MCF 10A (cell line): ENCODE data around the gene LAPTM5. TPM values are rescaled to one million over a fixed set of nuclear protein-coding genes. Genes with fewer than 3 reads are reported as not detected.
A peak's percentile ranks its signal among the peaks of the same experiment; 100 is the strongest.

Experiments
- BruUV-seq: library from RNA; stranded (reverse); fragments of 400-500 nt; replicated peaks from 2 replicates; lab custom pipeline; 2021; lab: Mats Ljungman, UMichigan
- CTCF ChIA-PET: fragments of 300-600 bp; sonication (Branson Sonifier 250); formaldehyde crosslinking; extraction: SDS; loops from one replicate; lab custom pipeline; 2021; ENCODE audit warnings: antibody characterized with exemption, inconsistent platforms; lab: Yijun Ruan, JAX
- POLR2A ChIA-PET: fragments of 300-600, 350-650 bp; sonication (Branson Sonifier 250); formaldehyde crosslinking; extraction: SDS; loops from one replicate; lab custom pipeline; 2020; ENCODE audit warnings: antibody characterized with exemption, inconsistent platforms; lab: Yijun Ruan, JAX
- DNase-seq: peaks from one replicate; pipeline ENCODE4 v3.0.0-alpha.2; 2018; ENCODE audit not compliant: unreplicated experiment
- H3K27ac Mint-ChIP-seq: one replicate; pipeline ENCODE4 v1.8.0; 2022; ENCODE audit warnings: mild to moderate bottlenecking, low read depth, mixed read lengths; ENCODE audit not compliant: unreplicated experiment
- H3K27me3 Mint-ChIP-seq: one replicate; pipeline ENCODE4 v1.8.0; 2022; ENCODE audit warnings: mixed read lengths; ENCODE audit not compliant: insufficient read depth, unreplicated experiment
- H3K36me3 Mint-ChIP-seq: one replicate; pipeline ENCODE4 v1.8.0; 2022; ENCODE audit warnings: mild to moderate bottlenecking, moderate library complexity, mixed read lengths; ENCODE audit not compliant: insufficient read depth, unreplicated experiment
- H3K4me1 Mint-ChIP-seq: one replicate; pipeline ENCODE4 v1.8.0; 2022; ENCODE audit warnings: mixed read lengths; ENCODE audit not compliant: insufficient read depth, unreplicated experiment
- H3K4me3 Mint-ChIP-seq: one replicate; pipeline ENCODE4 v1.8.0; 2022; ENCODE audit warnings: mild to moderate bottlenecking, moderate library complexity, mixed read lengths; ENCODE audit not compliant: unreplicated experiment
- H3K9me3 Mint-ChIP-seq: one replicate; pipeline ENCODE4 v1.8.0; 2022; ENCODE audit warnings: mixed read lengths; ENCODE audit not compliant: unreplicated experiment
- intact Hi-C: fragments of 100-400 bp; cut with micrococcal nuclease; formaldehyde crosslinking; loops from 2 replicates; pipeline ENCODE4 v1.14.1; 2022
- total RNA-seq: library from RNA; stranded (reverse); gene quantifications from 2 replicates; pipeline ENCODE4 v1.2.3, GENCODE V29; 2022
- TF ChIP-seq, protein P1 (sequence below): fragments of 200-600 bp; IDR thresholded peaks from one replicate; pipeline ENCODE4 v1.8.0; 2022; ENCODE audit warnings: antibody characterized with exemption, mild to moderate bottlenecking; ENCODE audit not compliant: unreplicated experiment

The LAPTM5 gene
- total RNA-seq, 1 experiment from 2014 or later = 15.9 TPM

DNA sequence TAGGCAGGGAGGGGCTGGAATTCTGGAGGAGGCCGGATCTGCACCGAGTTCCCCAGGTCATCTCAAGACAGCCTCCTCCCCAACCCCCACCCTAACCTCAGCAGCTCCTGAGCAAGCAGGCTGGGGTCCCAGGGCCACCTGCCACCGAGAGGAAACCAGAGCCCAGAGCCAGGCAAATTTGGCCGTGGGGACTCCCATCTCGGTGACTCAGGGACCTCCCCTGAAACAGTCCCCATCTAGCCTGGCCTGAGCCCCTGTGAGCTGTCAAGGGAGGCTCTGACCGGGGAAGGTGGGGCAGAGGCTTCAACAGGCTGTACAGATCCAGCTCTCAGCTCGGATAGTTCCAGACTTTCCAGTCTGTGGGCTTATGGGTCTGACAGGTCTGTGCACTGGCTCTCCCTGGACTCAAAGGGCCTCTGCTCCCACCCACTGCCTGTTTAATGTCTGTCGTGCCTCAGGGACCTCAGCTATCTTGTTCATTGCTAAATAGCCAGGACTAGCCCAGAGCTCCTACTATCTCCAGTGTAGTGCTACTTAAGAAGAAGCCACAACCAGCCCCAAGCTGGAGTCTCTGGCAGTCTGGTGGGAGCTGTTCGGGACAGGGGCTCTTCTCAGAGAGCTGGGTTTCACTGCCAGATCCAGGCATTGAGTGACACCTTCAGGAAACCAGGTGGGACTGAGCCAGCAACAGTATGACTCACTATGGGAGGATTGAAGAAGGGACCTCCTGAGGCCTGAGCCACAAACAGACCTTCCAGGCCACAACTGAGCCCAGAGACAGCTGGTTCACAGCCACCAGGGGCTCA lies 59.8 kb downstream of the LAPTM5 start:
- TF ChIP-seq, protein P1, sequence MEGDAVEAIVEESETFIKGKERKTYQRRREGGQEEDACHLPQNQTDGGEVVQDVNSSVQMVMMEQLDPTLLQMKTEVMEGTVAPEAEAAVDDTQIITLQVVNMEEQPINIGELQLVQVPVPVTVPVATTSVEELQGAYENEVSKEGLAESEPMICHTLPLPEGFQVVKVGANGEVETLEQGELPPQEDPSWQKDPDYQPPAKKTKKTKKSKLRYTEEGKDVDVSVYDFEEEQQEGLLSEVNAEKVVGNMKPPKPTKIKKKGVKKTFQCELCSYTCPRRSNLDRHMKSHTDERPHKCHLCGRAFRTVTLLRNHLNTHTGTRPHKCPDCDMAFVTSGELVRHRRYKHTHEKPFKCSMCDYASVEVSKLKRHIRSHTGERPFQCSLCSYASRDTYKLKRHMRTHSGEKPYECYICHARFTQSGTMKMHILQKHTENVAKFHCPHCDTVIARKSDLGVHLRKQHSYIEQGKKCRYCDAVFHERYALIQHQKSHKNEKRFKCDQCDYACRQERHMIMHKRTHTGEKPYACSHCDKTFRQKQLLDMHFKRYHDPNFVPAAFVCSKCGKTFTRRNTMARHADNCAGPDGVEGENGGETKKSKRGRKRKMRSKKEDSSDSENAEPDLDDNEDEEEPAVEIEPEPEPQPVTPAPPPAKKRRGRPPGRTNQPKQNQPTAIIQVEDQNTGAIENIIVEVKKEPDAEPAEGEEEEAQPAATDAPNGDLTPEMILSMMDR = peak; percentile 16
- peak overlapping the region; percentile 10 for H3K27ac Mint-ChIP-seq
- intact Hi-C loops = no loop called here

DNA sequence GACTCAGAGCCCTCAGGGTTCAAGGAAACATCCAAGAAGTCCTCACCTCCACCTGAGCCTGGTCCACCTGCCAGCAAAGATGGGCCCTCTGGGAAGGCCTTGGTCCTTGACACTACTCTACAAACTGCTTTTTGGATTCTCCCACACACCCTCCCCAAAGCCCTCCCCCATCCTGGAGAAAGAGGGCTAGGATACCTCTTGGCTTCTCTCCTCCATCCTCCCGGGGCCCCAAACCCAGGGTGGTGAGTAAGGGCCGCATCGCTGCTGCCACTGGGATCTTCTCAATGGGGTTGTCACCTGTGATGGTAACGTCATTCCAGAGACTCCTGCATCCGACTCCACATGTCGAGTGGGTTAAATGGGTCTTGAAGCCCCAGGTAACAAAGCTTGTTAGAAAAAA lies 60.7 kb downstream of the LAPTM5 start:
- Mint-ChIP-seq H3K27me3 (no peaks in the 10 kb centered on the region), H3K9me3 (no peaks in the 10 kb centered on the region), H3K27ac (no peak overlapping the region), H3K36me3 (no peaks in the 10 kb centered on the region), H3K4me3 (no peak overlapping the region), H3K4me1 (no peaks in the 10 kb centered on the region)
- TF ChIP-seq, protein P1 = no peak
- CTCF ChIA-PET = interaction anchor here (1.4 kb wide), 1 partner anchor 11 kb away, joined by 7 read pairs; no protein-coding TSS in a partner anchor
- no TSS peak for BruUV-seq
- intact Hi-C loops = no loop called here
- POLR2A ChIA-PET = no interaction called here
- no peak for DNase-seq

More for the DNA sequence above, 59.8 kb downstream of the LAPTM5 start:
- Mint-ChIP-seq H3K4me1 (no peaks in the 10 kb centered on the region), H3K9me3 (no peaks in the 10 kb centered on the region), H3K4me3 (no peak overlapping the region), H3K27me3 (no peaks in the 10 kb centered on the region), H3K36me3 (no peaks in the 10 kb centered on the region)
- ChIA-PET CTCF (interaction anchor here (0.5 to 1.4 kb wide), 7 partner anchors 10 to 1382 kb away, joined by 3 to 7 read pairs (median 3); no protein-coding TSS in a partner anchor), POLR2A (interaction anchor here (0.6 kb wide), 1 partner anchor 778 kb away, joined by 3 read pairs; no protein-coding TSS in a partner anchor)
- peak; percentile 60 for DNase-seq
- no TSS peak for BruUV-seq

DNA sequence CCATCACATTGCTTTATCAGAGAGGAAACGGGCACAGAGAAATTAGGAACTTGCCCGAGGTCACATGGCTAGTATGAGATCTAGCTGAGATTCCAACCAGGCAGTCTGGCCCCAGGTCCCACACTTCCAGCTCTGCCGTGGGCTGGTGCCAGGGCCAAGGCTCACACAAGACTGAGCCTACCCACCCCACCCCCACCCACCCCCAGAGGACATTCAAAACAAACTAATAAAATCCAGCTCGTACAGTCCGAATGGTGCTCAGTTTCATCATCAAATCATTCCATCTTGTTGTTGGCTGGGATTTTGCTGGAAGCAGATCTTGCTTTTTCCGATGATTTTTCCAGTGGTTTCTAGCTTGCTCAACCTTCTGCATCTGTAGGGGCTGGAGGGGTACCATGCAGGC lies 62.1 kb downstream of the LAPTM5 start:
- peaks cover 5% of the 10 kb centered on the region for H3K4me1 Mint-ChIP-seq
- H3K36me3 Mint-ChIP-seq = no peaks in the 10 kb centered on the region
- TF ChIP-seq, protein P1 = no peak
- no peak overlapping the region for H3K27ac Mint-ChIP-seq
- H3K9me3 Mint-ChIP-seq = no peaks in the 10 kb centered on the region
- intact Hi-C loops = no loop called here
- ChIA-PET CTCF (interaction anchor here (0.6 kb wide), 2 partner anchors 902 to 1439 kb away, joined by 3 to 4 read pairs; no protein-coding TSS in a partner anchor), POLR2A (no interaction called here)
- no peaks in the 10 kb centered on the region for H3K27me3 Mint-ChIP-seq
- no peak overlapping the region for H3K4me3 Mint-ChIP-seq
- no TSS peak for BruUV-seq
- DNase-seq = no peak

DNA sequence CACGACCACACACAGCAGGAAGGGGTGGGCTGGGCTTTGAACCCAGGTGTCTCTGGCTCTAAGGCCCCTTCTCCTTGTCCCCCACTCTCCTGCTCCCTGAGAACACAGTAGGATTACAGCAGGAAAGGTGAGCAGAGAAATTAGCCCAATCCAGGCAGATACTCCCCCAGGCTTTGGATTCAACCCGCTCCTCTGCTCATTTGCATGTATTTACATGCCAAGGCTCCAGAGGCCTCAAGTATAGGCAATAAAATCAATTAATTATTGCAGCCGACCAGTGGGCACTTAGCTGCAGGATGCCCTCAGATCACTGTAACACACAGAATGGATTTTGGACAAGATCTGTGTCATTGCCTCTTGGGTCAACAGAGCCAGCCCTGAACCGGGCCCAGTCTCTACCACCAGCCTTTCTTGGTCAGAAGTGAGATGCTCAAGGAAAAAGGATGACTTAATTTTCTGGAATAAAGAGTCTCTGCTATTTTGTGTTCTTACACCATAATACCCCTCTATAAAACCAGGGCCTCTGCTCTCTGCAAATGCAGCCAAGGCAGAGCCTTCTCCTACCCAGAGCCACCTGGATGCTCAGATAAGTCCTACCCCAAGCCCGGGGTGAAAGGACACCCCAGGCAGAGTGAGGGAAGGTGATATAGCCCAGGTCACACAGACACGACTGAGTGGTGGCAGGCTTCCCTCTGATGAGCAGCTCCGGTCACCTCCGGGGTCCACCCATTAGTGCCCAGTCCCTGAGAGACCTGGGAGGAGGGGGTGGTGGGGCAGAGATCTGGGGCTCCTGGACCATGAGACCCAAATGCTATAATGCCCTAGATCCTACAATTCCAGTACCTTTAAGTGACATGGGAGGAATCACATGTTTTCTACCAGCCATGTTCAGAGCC lies 63.0 kb downstream of the LAPTM5 start:
- peaks cover 13% of the 10 kb centered on the region for H3K4me1 Mint-ChIP-seq
- ChIA-PET CTCF (no interaction called here), POLR2A (no interaction called here)
- intact Hi-C loops = no loop called here
- no peak overlapping the region for H3K4me3 Mint-ChIP-seq
- TF ChIP-seq, protein P1 = no peak
- H3K36me3 Mint-ChIP-seq = no peaks in the 10 kb centered on the region
- H3K9me3 Mint-ChIP-seq = no peaks in the 10 kb centered on the region
- no TSS peak for BruUV-seq
- no peaks in the 10 kb centered on the region for H3K27me3 Mint-ChIP-seq
- no peak for DNase-seq
- no peak overlapping the region for H3K27ac Mint-ChIP-seq
